Right atrium auricular region (tissue), 2 donors: ENCODE results near the gene CADM1. TPM values are rescaled to one million over a fixed set of nuclear protein-coding genes. Genes with fewer than 3 reads are reported as not detected.

Source experiments
- DNase-seq: peaks from one replicate; pipeline ENCODE4 v3.0.0-alpha.2; 2019; ENCODE audit warnings: low spot score
- H3K27ac ChIP-seq, 2 donors: fragments of 200-600 bp; sonication (generic); 1 replicate in 1 of 2; 2 replicates in 1 of 2; pipeline ENCODE4 v1.5.1; 2016 to 2019
- H3K27me3 ChIP-seq, 2 donors: fragments of 200-600 bp; sonication (generic); one replicate each; pipeline versions ENCODE4 v1.5.1 to v1.6.0; 2017 to 2019
- H3K36me3 ChIP-seq: fragments of 200-600 bp; sonication (generic); one replicate; pipeline ENCODE4 v1.5.1; 2016
- H3K4me1 ChIP-seq, 2 donors: fragments of 200-600 bp; sonication (generic); one replicate each; pipeline versions ENCODE4 v1.5.1 to v1.6.0; 2017 to 2019
- H3K4me3 ChIP-seq, 2 donors: fragments of 200-600 bp; sonication (generic); 1 replicate in 1 of 2; 2 replicates in 1 of 2; pipeline ENCODE4 v1.5.1; 2017 to 2019; ENCODE audit warnings: mild to moderate bottlenecking in 1 of 2, moderate library complexity in 1 of 2
- H3K9me3 ChIP-seq, 2 donors: fragments of 200-600 bp; sonication (generic); one replicate each; pipeline ENCODE4 v1.5.1; 2019
- total RNA-seq, 2 donors: library from RNA; depleted of rRNA; stranded (reverse); fragments of >200 nt; gene quantifications; one replicate each; pipeline ENCODE4 v1.1.0, GENCODE V29; 2016
- TF ChIP-seq, protein P1 (sequence below), 2 donors: fragments of 200-600 bp; sonication (generic); IDR thresholded peaks; one replicate each; pipeline ENCODE4 v1.5.1; 2019; ENCODE audit warnings: antibody characterized with exemption in 2 of 2

The CADM1 gene
- total RNA-seq, 2 donors from 2014 or later: 19.8 to 33.9 TPM

DNA sequence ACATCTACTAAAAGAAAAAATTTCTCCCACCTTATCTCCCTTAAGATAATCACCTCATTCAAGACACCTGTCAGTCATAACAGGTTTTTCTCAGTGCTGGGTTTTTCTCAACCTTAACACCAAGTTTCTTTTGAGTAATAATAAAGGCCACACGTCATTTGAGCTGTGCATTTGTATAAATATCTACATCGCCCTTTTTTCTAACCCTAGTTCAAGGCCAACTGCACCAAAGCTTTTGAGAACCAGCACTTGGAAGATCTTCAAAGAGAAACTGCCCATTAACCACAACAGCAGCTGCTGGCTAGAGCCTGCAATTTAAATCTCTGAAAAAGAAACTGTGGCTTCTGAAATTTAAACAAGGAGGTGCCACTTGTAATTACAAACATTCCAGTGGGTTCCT lies 6.9 kb downstream of the CADM1 start:
- Histone ChIP-seq H3K27ac (no peak overlapping the region), H3K4me1 (peaks cover 0 to 6% of the 10 kb centered on the region in 2 donors), H3K9me3 (no peaks in the 10 kb centered on the region), H3K4me3 (no peak overlapping the region), H3K27me3 (no peaks in the 10 kb centered on the region), H3K36me3 (no peaks in the 10 kb centered on the region)
- no peak for DNase-seq
- TF ChIP-seq, protein P1, sequence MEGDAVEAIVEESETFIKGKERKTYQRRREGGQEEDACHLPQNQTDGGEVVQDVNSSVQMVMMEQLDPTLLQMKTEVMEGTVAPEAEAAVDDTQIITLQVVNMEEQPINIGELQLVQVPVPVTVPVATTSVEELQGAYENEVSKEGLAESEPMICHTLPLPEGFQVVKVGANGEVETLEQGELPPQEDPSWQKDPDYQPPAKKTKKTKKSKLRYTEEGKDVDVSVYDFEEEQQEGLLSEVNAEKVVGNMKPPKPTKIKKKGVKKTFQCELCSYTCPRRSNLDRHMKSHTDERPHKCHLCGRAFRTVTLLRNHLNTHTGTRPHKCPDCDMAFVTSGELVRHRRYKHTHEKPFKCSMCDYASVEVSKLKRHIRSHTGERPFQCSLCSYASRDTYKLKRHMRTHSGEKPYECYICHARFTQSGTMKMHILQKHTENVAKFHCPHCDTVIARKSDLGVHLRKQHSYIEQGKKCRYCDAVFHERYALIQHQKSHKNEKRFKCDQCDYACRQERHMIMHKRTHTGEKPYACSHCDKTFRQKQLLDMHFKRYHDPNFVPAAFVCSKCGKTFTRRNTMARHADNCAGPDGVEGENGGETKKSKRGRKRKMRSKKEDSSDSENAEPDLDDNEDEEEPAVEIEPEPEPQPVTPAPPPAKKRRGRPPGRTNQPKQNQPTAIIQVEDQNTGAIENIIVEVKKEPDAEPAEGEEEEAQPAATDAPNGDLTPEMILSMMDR (IDR thresholded peaks at IDR 0.05): no peak

GRCh38 chr11:115496892-115497291 lies 7.3 kb downstream of the CADM1 start:
- peaks cover 0 to 6% of the 10 kb centered on the region in 2 donors for H3K4me1 ChIP-seq
- TF ChIP-seq, protein P1 (IDR thresholded peaks at IDR 0.05): no peak

GRCh38 chr11:115493905-115494304 lies 10.3 kb downstream of the CADM1 start:
- no peak for DNase-seq
- H3K36me3 ChIP-seq: no peaks in the 10 kb centered on the region
- no peak overlapping the region for H3K4me3 ChIP-seq
- no peaks in the 10 kb centered on the region for H3K9me3 ChIP-seq
- no peak overlapping the region for H3K27ac ChIP-seq
- TF ChIP-seq, protein P1 (IDR thresholded peaks at IDR 0.05): no peak
- no peaks in the 10 kb centered on the region for H3K4me1 ChIP-seq
- no peaks in the 10 kb centered on the region for H3K27me3 ChIP-seq

More at GRCh38 chr11:115496892-115497291, 7.3 kb downstream of the CADM1 start:
- no peak overlapping the region for H3K4me3 ChIP-seq
- DNase-seq: no peak
- no peak overlapping the region for H3K27ac ChIP-seq
- H3K36me3 ChIP-seq: no peaks in the 10 kb centered on the region
- no peaks in the 10 kb centered on the region for H3K27me3 ChIP-seq
- no peaks in the 10 kb centered on the region for H3K9me3 ChIP-seq

DNA sequence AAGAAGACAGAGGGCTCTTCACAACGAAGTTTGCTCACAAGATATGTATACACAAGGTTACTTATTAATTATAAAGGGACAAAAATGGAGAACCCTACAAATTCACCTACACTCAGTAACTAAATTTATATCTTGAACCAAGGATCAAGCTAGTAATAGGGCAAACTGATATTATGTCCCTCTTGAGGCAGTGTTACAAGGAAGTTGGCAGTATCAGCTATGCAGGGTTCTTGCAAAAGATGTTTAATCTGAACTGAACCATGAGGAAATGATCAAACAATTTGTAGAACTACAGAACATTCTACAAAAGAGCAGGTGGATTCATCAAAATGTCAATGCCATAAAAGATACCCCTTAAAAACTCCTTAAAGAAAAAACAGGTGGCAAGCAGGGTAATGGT lies 10.7 kb downstream of the CADM1 start:
- Histone ChIP-seq H3K4me3 (no peak overlapping the region), H3K36me3 (no peaks in the 10 kb centered on the region), H3K9me3 (no peaks in the 10 kb centered on the region), H3K4me1 (no peaks in the 10 kb centered on the region), H3K27me3 (no peaks in the 10 kb centered on the region), H3K27ac (no peak overlapping the region)
- TF ChIP-seq, protein P1 (IDR thresholded peaks at IDR 0.05): no peak
- no peak for DNase-seq

- DNase-seq: no peak
- no peaks in the 10 kb centered on the region for H3K4me1 ChIP-seq
- no peak overlapping the region for H3K4me3 ChIP-seq
- no peaks in the 10 kb centered on the region for H3K27me3 ChIP-seq
- H3K36me3 ChIP-seq: no peaks in the 10 kb centered on the region
- no peak overlapping the region for H3K27ac ChIP-seq
- TF ChIP-seq, protein P1 (IDR thresholded peaks at IDR 0.05): no peak
- H3K9me3 ChIP-seq: no peaks in the 10 kb centered on the region
Measured at GRCh38 chr11:115489466-115489865, 14.7 kb downstream of the CADM1 start.

DNA sequence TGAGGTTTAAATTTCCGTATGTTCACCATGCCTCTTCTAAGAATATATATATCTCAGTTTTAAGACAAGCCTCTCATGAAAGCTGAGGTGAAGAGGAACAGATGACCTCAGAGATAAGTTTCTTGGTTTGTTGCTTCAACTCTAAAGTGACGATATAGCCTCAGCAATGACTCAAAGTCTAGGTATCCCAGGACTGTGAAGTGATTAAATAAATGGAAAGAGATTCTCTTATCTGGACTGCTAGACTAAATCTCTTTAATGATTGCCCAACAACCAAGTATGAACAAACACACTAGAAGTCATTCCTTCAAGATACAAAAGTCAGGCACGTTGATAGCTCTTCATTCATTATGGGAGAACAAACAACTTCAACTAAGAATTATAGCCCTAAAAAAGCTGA lies 15.3 kb downstream of the CADM1 start:
- no peak overlapping the region for H3K4me3 ChIP-seq
- H3K9me3 ChIP-seq: no peaks in the 10 kb centered on the region
- no peaks in the 10 kb centered on the region for H3K4me1 ChIP-seq
- no peaks in the 10 kb centered on the region for H3K27me3 ChIP-seq
- DNase-seq: no peak
- TF ChIP-seq, protein P1 (IDR thresholded peaks at IDR 0.05): no peak
- no peaks in the 10 kb centered on the region for H3K36me3 ChIP-seq
- no peak overlapping the region for H3K27ac ChIP-seq
